Trophoblast cell (in vitro differentiated cells and primary cell): ENCODE results near the gene PCDHGB5.

ENCODE experiments used
- DNase-seq, 2 donors: peaks; one replicate each; pipeline ENCODE4 v3.0.0-alpha.2; 2016
- H2AFZ ChIP-seq: 2 replicates; pipeline ENCODE4 v1.6.1; 2013; ENCODE audit warnings: low read length, moderate library complexity, mild to moderate bottlenecking; ENCODE audit not compliant: insufficient read depth, poor library complexity
- H2AK5ac ChIP-seq: 2 replicates; pipeline ENCODE4 v1.6.1; 2013; ENCODE audit warnings: mild to moderate bottlenecking, low read length
- H2BK120ac ChIP-seq: 2 replicates; pipeline ENCODE4 v1.6.1; 2013; ENCODE audit warnings: low read length, mild to moderate bottlenecking, moderate library complexity; ENCODE audit not compliant: insufficient read depth, poor library complexity
- H2BK12ac ChIP-seq: 2 replicates; pipeline ENCODE4 v1.6.1; 2013; ENCODE audit warnings: mild to moderate bottlenecking, low read length, moderate library complexity
- H2BK5ac ChIP-seq: 2 replicates; pipeline ENCODE4 v1.6.1; 2013; ENCODE audit warnings: low read length, low read depth, moderate library complexity, mild to moderate bottlenecking; ENCODE audit not compliant: poor library complexity
- H3K14ac ChIP-seq: 2 replicates; pipeline ENCODE4 v1.6.1; 2013; ENCODE audit warnings: mild to moderate bottlenecking, low read length
- H3K18ac ChIP-seq: 2 replicates; pipeline ENCODE4 v1.6.1; 2013; ENCODE audit warnings: mild to moderate bottlenecking, low read length
- H3K23ac ChIP-seq: 2 replicates; pipeline ENCODE4 v1.6.1; 2013; ENCODE audit warnings: low read length
- H3K27ac ChIP-seq: 2 replicates; pipeline ENCODE4 v1.5.1; 2013; ENCODE audit warnings: low read depth, mild to moderate bottlenecking, inconsistent platforms, low read length, moderate library complexity
- H3K27me3 ChIP-seq: 2 replicates; pipeline ENCODE4 v1.6.1; 2013; ENCODE audit warnings: inconsistent platforms, mild to moderate bottlenecking, low read length, moderate library complexity; ENCODE audit not compliant: insufficient read depth
- H3K36me3 ChIP-seq, 2 experiments: 1 replicate in 1 of 2; 2 replicates in 1 of 2; pipeline ENCODE4 v1.6.1; 2013; ENCODE audit warnings: low read length in 2 of 2, mild to moderate bottlenecking in 2 of 2, moderate library complexity in 1 of 2; ENCODE audit not compliant: insufficient read depth in 2 of 2, control insufficient read depth in 1 of 2
- H3K4ac ChIP-seq: 2 replicates; pipeline ENCODE4 v1.6.1; 2013; ENCODE audit warnings: low read depth, mild to moderate bottlenecking, low read length, moderate library complexity
- H3K4me1 ChIP-seq, 2 experiments: 1 replicate in 1 of 2; 2 replicates in 1 of 2; pipeline ENCODE4 v1.6.1; 2013; ENCODE audit warnings: low read length in 2 of 2, mild to moderate bottlenecking in 2 of 2, moderate library complexity in 1 of 2; ENCODE audit not compliant: insufficient read depth in 2 of 2, control insufficient read depth in 1 of 2
- H3K4me2 ChIP-seq: 2 replicates; pipeline ENCODE4 v1.6.1; 2013; ENCODE audit warnings: inconsistent platforms, mild to moderate bottlenecking, low read length, moderate library complexity
- H3K4me3 ChIP-seq: 2 replicates; pipeline ENCODE4 v1.5.1; 2013; ENCODE audit warnings: mild to moderate bottlenecking, low read depth, low read length, inconsistent platforms
- H3K79me1 ChIP-seq: one replicate; pipeline ENCODE4 v1.6.1; 2013; ENCODE audit warnings: low read length
- H3K79me2 ChIP-seq: 2 replicates; pipeline ENCODE4 v1.6.1; 2013; ENCODE audit warnings: low read length, mild to moderate bottlenecking; ENCODE audit not compliant: control insufficient read depth, insufficient read depth, poor library complexity
- H3K9ac ChIP-seq: 2 replicates; pipeline ENCODE4 v1.6.1; 2013; ENCODE audit warnings: mild to moderate bottlenecking, low read length
- H3K9me3 ChIP-seq: 2 replicates; pipeline ENCODE4 v1.6.1; 2013; ENCODE audit warnings: low read depth, mild to moderate bottlenecking, control low read depth, inconsistent platforms, low read length; ENCODE audit not compliant: insufficient read depth
- H4K12ac ChIP-seq: 2 replicates; pipeline ENCODE4 v1.6.1; 2013; ENCODE audit warnings: low read depth, mild to moderate bottlenecking, low read length, moderate library complexity
- H4K8ac ChIP-seq: 2 replicates; pipeline ENCODE4 v1.6.1; 2013; ENCODE audit warnings: low read depth, mild to moderate bottlenecking, low read length, moderate library complexity
- H4K91ac ChIP-seq: one replicate; pipeline ENCODE4 v1.6.1; 2013; ENCODE audit warnings: low read depth, mild to moderate bottlenecking, low read length, moderate library complexity
- WGBS: extraction: QIAGEN DNeasy Blood & Tissue Kit; methylation state at CpG from one replicate; pipeline ENCODE4 v1.1.7; 2013; ENCODE audit warnings: missing lambda C conversion rate; ENCODE audit not compliant: insufficient read length, insufficient coverage; ENCODE audit errors: extremely low coverage; 5-methylcytosine and 5-hydroxymethylcytosine counted together

The PCDHGB5 gene

GRCh38 chr5:141360685-141361084 is 37.1 kb upstream of the PCDHGB5 start:
- Histone ChIP-seq H2BK12ac (no peak overlapping the region), H3K4me2 (no peak overlapping the region), H3K4me1 (no peaks in the 10 kb centered on the region), H2BK5ac (no peak overlapping the region), H4K8ac (no peak overlapping the region), H2AFZ (no peak overlapping the region), H4K91ac (no peak overlapping the region), H3K27ac (no peak overlapping the region), H2BK120ac (no peak overlapping the region), H3K79me2 (no peaks in the 10 kb centered on the region), H2AK5ac (no peak overlapping the region), H3K23ac (no peak overlapping the region), H3K9me3 (peaks cover 39% of the 10 kb centered on the region), H3K4me3 (no peak overlapping the region), H3K4ac (no peak overlapping the region), H3K14ac (no peak overlapping the region), H4K12ac (no peak overlapping the region), H3K36me3 (no peaks in the 10 kb centered on the region), H3K27me3 (no peaks in the 10 kb centered on the region), H3K79me1 (no peaks in the 10 kb centered on the region), H3K18ac (no peak overlapping the region), H3K9ac (no peak overlapping the region)
- DNase-seq, result no peak
- no CpG with 5 or more reads among the region's 15 CpGs for WGBS

- H3K4me1 ChIP-seq, result no peaks in the 10 kb centered on the region
- H2BK12ac ChIP-seq, result no peak overlapping the region
- no peak overlapping the region for H3K4ac ChIP-seq
- H2AK5ac ChIP-seq, result no peak overlapping the region
- no peak overlapping the region for H4K91ac ChIP-seq
- no peak for DNase-seq
- H2BK120ac ChIP-seq, result no peak overlapping the region
- H3K27me3 ChIP-seq, result no peaks in the 10 kb centered on the region
- no peak overlapping the region for H2BK5ac ChIP-seq
- no peak overlapping the region for H3K23ac ChIP-seq
- H3K18ac ChIP-seq, result no peak overlapping the region
- H4K8ac ChIP-seq, result no peak overlapping the region
- no peaks in the 10 kb centered on the region for H3K79me1 ChIP-seq
- H4K12ac ChIP-seq, result no peak overlapping the region
- no peaks in the 10 kb centered on the region for H3K36me3 ChIP-seq
- no peaks in the 10 kb centered on the region for H3K79me2 ChIP-seq
- peaks cover 36% of the 10 kb centered on the region for H3K9me3 ChIP-seq
- H3K4me3 ChIP-seq, result no peak overlapping the region
- no peak overlapping the region for H3K27ac ChIP-seq
- no peak overlapping the region for H3K4me2 ChIP-seq
- H3K9ac ChIP-seq, result no peak overlapping the region
- no peak overlapping the region for H3K14ac ChIP-seq
- no peak overlapping the region for H2AFZ ChIP-seq
Observed at GRCh38 chr5:141362719-141363118, 35.0 kb upstream of the PCDHGB5 start.

GRCh38 chr5:141363952-141364660 is 33.6 kb upstream of the PCDHGB5 start, which contains the start of gene PCDHGA5:
Gene PCDHGA5 (plus strand): TSS chr5:141364162. CDS start chr5:141364331, 169 bp downstream.
- H2BK120ac ChIP-seq, result no peak within 1 kb of the TSS
- WGBS, result no CpG with 5 or more reads among the region's 34 CpGs
- no peak within 1 kb of the TSS for H2AK5ac ChIP-seq
- no peaks in the 10 kb centered on the region for H3K27me3 ChIP-seq
- no peak within 1 kb of the TSS for H3K4me2 ChIP-seq
- no peak within 1 kb of the TSS for H2BK5ac ChIP-seq
- no peak within 1 kb of the TSS for H3K27ac ChIP-seq
- H3K4me1 ChIP-seq, result no peaks in the 10 kb centered on the region
- no peak within 1 kb of the TSS for H3K4ac ChIP-seq
- H3K18ac ChIP-seq, result no peak within 1 kb of the TSS
- H3K9me3 ChIP-seq, result peaks cover 36% of the 10 kb centered on the region
- H3K23ac ChIP-seq, result no peak within 1 kb of the TSS
- H2AFZ ChIP-seq, result no peak within 1 kb of the TSS
- H3K79me2 ChIP-seq, result no peaks in the 10 kb centered on the region
- H4K8ac ChIP-seq, result no peak within 1 kb of the TSS
- H3K79me1 ChIP-seq, result no peaks in the 10 kb centered on the region
- no peak within 1 kb of the TSS for H3K4me3 ChIP-seq
- no peak within 1 kb of the TSS for H4K12ac ChIP-seq
- no peak for DNase-seq
- no peak within 1 kb of the TSS for H4K91ac ChIP-seq
- no peak within 1 kb of the TSS for H3K14ac ChIP-seq
- H2BK12ac ChIP-seq, result no peak within 1 kb of the TSS
- no peaks in the 10 kb centered on the region for H3K36me3 ChIP-seq
- peak within 1 kb of the TSS; percentile 3 for H3K9ac ChIP-seq

GRCh38 chr5:141366016-141366896 is 31.5 kb upstream of the PCDHGB5 start:
- no peak overlapping the region for H2BK5ac ChIP-seq
- no CpG with 5 or more reads among the region's 46 CpGs for WGBS

More at GRCh38 chr5:141366016-141366896, 31.5 kb upstream of the PCDHGB5 start:
- no peak overlapping the region for H2BK120ac ChIP-seq
- no peak overlapping the region for H3K4me3 ChIP-seq
- H3K36me3 ChIP-seq, result peaks cover 2 to 3% of the 10 kb centered on the region in 2 experiments
- H3K9ac ChIP-seq, result no peak overlapping the region
- no peak overlapping the region for H3K23ac ChIP-seq
- no peaks in the 10 kb centered on the region for H3K79me2 ChIP-seq
- no peak overlapping the region for H4K8ac ChIP-seq
- H3K79me1 ChIP-seq, result no peaks in the 10 kb centered on the region
- H3K18ac ChIP-seq, result no peak overlapping the region
- H3K27ac ChIP-seq, result no peak overlapping the region
- H3K4me2 ChIP-seq, result no peak overlapping the region
- H3K27me3 ChIP-seq, result no peaks in the 10 kb centered on the region
- no peak overlapping the region for H3K4ac ChIP-seq
- peaks cover 34% of the 10 kb centered on the region for H3K9me3 ChIP-seq
- no peak overlapping the region for H2AFZ ChIP-seq
- H3K14ac ChIP-seq, result no peak overlapping the region
- no peak overlapping the region for H2BK12ac ChIP-seq
- DNase-seq, result no peak
- H4K91ac ChIP-seq, result no peak overlapping the region
- H4K12ac ChIP-seq, result no peak overlapping the region
- H3K4me1 ChIP-seq, result no peaks in the 10 kb centered on the region
- no peak overlapping the region for H2AK5ac ChIP-seq
